Diencephalon (tissue), 1 donor: ENCODE data around the gene GDI1. TPM values are rescaled to one million over a fixed set of nuclear protein-coding genes. Genes with fewer than 3 reads are reported as not detected.

Experiments
- small RNA-seq: library from RNA; depleted of rRNA; stranded (forward); fragments of <200 nt; gene quantifications from one replicate; pipeline ENCODE3, GENCODE V24; 2014
- total RNA-seq: library from RNA; depleted of rRNA; stranded (reverse); fragments of >200 nt; gene quantifications from one replicate; pipeline ENCODE4 v1.2.3, GENCODE V29; 2014

The GDI1 gene
- 289 TPM for total RNA-seq

GRCh38 chrX:154436983-154437752 is at the start of gene GDI1:
GDI1 (plus strand) TSS chrX:154437154; CDS start chrX:154437255, 101 bp downstream.

GRCh38 chrX:154397888-154398667 is 38.9 kb upstream of the GDI1 start, which contains the start of gene RPL10:
RPL10 (plus strand) TSS chrX:154398377; CDS start chrX:154398520, 143 bp downstream.

GRCh38 chrX:154409222-154409871 is 27.6 kb upstream of the GDI1 start, which contains the start of gene DNASE1L1:
DNASE1L1 (minus strand) TSS chrX:154409254; CDS start chrX:154405568, 3,686 bp downstream.

GRCh38 chrX:154428176-154429171 is 8.5 kb upstream of the GDI1 start, which contains the start of gene ATP6AP1:
ATP6AP1 (plus strand) TSS chrX:154428677; CDS start chrX:154428693, 16 bp downstream.

GRCh38 chrX:154443992-154444754 is 7.2 kb downstream of the GDI1 start, which contains the start of gene FAM50A:
FAM50A (plus strand) TSS chrX:154444141; CDS start chrX:154444236, 95 bp downstream.

GRCh38 chrX:154458116-154458953 is 21.4 kb downstream of the GDI1 start, which contains the start of gene PLXNA3:
PLXNA3 (plus strand) TSS chrX:154458281; CDS start chrX:154460184, 1,903 bp downstream.

GRCh38 chrX:154478728-154479622 is 42.0 kb downstream of the GDI1 start, which contains the start of gene LAGE3:
LAGE3 (minus strand) TSS chrX:154479281; CDS start chrX:154478915, 366 bp downstream.

GRCh38 chrX:154486396-154487207 is 49.6 kb downstream of the GDI1 start, which contains the start of gene UBL4A:
UBL4A (minus strand) TSS chrX:154486615; CDS start chrX:154486584, 31 bp downstream.

GRCh38 chrX:154490414-154491083 is 53.6 kb downstream of the GDI1 start, which contains the start of gene SLC10A3:
SLC10A3 (minus strand) TSS chrX:154490629; CDS start chrX:154488940, 1,689 bp downstream.

Small RNA genes within 50 kb of the gene (small RNA-seq; reads per million reads assigned to genes)
- 0.10 reads per million for gene MIR6858
- gene SNORA70: not detected

Other genes starting within 250 kb of the GDI1 start
- not detected for gene OPN1MW2, start 217.4 kb upstream of the GDI1 start, total RNA-seq
- gene OPN1MW3, start 179.6 kb upstream of the GDI1 start, total RNA-seq: not detected
- not detected for gene TEX28, start 142.0 kb upstream of the GDI1 start, total RNA-seq
- 0.69 TPM for gene TKTL1, start 141.4 kb upstream of the GDI1 start, total RNA-seq
- gene FLNA, start 62.5 kb upstream of the GDI1 start, total RNA-seq: 93.4 TPM
- 35.8 TPM for gene EMD, start 57.9 kb upstream of the GDI1 start, total RNA-seq
- 1,254 TPM for gene RPL10, start 38.8 kb upstream of the GDI1 start, total RNA-seq
- gene DNASE1L1, start 27.9 kb upstream of the GDI1 start, total RNA-seq: 10.6 TPM
- 12.0 TPM for gene TAFAZZIN, start 25.6 kb upstream of the GDI1 start, total RNA-seq
- 83.0 TPM for gene ATP6AP1, start 8.5 kb upstream of the GDI1 start, total RNA-seq
- 26.1 TPM for gene FAM50A, start 7.0 kb downstream of the GDI1 start, total RNA-seq
- gene PLXNA3, start 21.1 kb downstream of the GDI1 start, total RNA-seq: 20.5 TPM
- 16.1 TPM for gene LAGE3, start 42.1 kb downstream of the GDI1 start, total RNA-seq
- 35.1 TPM for gene UBL4A, start 49.5 kb downstream of the GDI1 start, total RNA-seq
- 3.5 TPM for gene SLC10A3, start 53.5 kb downstream of the GDI1 start, total RNA-seq
- gene FAM3A, start 79.1 kb downstream of the GDI1 start, total RNA-seq: 15.0 TPM
- 17.3 TPM for gene G6PD, start 109.7 kb downstream of the GDI1 start, total RNA-seq
- gene IKBKG, start 110.5 kb downstream of the GDI1 start, total RNA-seq: 6.0 TPM
- gene CTAG1A, start 148.0 kb downstream of the GDI1 start, total RNA-seq: not detected
- gene CTAG1B, start 182.1 kb downstream of the GDI1 start, total RNA-seq: not detected
- gene CTAG2, start 216.4 kb downstream of the GDI1 start, total RNA-seq: not detected